GM12865 (cell line): Measurements from ENCODE around the gene EIF4H.
"Not testable (repeated sequence)": the region's sequence is repeated elsewhere in the genome, so short reads cannot be mapped to it uniquely, and the experiment has no call there.

Experiments
- DNase-seq: peaks from one replicate; pipeline ENCODE4 v3.0.0; 2010; ENCODE audit warnings: low read depth
- H3K4me3 ChIP-seq: 2 replicates; pipeline ENCODE4 v1.5.1; 2011; ENCODE audit warnings: mild to moderate bottlenecking, low read depth, low read length, control low read depth
- TF ChIP-seq, protein P1 (sequence below): IDR thresholded peaks from 2 replicates; pipeline ENCODE4 v1.5.1; 2011; ENCODE audit warnings: low read length, control low read depth, low read depth, inconsistent platforms; ENCODE audit not compliant: insufficient read depth; ENCODE audit errors: missing control alignments

Gene EIF4H

DNA sequence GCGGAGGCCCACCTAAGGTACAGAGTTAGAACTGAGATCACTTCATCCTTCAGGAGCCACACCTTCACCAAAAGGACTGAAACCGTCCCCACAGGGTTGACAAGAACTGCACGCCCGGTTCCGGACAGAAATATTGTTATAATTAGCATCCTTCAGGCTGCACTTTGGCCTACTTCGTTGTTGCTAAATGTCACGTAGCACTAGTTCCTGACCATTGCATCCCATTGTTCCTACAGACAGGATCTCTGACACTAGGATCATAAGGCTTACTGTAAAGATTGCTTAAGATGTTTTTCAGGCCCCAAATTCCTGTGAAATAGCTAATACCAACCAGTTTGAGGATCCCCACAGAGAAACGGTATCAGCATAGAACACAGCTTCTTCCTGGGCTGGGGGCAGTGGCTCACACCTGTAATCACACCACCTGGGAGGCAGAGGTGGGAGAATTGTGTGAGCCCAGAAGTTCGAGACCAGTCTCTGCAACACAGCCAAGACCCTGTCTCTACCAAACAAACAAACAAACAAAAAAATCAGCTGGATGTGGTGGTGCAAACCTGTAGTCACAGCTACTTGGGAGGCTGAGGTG is 18.3 kb upstream of the EIF4H start:
- TF ChIP-seq, protein P1, sequence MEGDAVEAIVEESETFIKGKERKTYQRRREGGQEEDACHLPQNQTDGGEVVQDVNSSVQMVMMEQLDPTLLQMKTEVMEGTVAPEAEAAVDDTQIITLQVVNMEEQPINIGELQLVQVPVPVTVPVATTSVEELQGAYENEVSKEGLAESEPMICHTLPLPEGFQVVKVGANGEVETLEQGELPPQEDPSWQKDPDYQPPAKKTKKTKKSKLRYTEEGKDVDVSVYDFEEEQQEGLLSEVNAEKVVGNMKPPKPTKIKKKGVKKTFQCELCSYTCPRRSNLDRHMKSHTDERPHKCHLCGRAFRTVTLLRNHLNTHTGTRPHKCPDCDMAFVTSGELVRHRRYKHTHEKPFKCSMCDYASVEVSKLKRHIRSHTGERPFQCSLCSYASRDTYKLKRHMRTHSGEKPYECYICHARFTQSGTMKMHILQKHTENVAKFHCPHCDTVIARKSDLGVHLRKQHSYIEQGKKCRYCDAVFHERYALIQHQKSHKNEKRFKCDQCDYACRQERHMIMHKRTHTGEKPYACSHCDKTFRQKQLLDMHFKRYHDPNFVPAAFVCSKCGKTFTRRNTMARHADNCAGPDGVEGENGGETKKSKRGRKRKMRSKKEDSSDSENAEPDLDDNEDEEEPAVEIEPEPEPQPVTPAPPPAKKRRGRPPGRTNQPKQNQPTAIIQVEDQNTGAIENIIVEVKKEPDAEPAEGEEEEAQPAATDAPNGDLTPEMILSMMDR, result no peak
- no peak overlapping the region for H3K4me3 ChIP-seq
- no peak for DNase-seq

DNA sequence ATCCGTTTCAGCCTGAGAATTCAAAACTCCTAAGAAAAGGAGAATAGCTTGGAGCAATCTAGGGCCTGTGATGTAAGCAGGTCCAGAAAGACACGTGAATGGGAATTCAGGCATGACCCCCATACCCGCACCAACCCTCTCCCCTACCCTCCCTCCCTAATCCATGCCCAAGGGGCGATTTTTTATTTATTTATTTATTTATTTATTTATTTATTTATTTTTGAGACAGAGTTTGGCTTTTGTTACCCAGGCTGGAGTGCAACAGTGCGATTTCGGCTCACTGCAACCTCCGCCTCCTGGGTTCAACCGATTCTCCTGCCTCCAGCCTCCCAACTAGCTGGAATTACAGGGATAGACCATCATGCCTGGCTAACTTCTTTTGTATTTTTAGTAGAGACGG is 16.6 kb upstream of the EIF4H start:
- TF ChIP-seq, protein P1, result no peak
- DNase-seq, result no peak
- no peak overlapping the region for H3K4me3 ChIP-seq

DNA sequence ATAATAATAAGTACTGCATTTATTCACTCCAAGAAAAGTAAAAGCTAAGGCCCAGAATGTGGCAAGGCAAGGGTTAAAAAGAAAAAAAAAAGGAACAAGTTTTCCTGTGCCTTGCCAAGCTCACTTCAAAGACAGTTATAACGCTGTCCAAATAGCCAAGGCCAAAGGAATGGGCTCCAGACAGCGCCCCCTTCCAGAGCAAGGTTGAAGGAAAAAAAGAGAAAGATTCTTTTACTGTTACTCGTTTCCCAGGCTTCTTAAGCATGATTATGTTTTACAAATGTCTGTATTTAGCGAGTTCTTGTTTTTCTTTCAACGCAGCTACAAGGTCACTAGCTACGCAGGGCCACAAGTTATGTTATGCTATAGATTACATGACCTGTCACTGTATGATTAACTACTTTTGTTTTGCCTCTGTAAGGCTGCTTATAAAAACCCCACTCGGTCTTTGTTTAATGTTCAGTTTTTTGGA is 9.1 kb upstream of the EIF4H start:
- DNase-seq, result no peak
- TF ChIP-seq, protein P1, result no peak
- H3K4me3 ChIP-seq, result no peak overlapping the region

DNA sequence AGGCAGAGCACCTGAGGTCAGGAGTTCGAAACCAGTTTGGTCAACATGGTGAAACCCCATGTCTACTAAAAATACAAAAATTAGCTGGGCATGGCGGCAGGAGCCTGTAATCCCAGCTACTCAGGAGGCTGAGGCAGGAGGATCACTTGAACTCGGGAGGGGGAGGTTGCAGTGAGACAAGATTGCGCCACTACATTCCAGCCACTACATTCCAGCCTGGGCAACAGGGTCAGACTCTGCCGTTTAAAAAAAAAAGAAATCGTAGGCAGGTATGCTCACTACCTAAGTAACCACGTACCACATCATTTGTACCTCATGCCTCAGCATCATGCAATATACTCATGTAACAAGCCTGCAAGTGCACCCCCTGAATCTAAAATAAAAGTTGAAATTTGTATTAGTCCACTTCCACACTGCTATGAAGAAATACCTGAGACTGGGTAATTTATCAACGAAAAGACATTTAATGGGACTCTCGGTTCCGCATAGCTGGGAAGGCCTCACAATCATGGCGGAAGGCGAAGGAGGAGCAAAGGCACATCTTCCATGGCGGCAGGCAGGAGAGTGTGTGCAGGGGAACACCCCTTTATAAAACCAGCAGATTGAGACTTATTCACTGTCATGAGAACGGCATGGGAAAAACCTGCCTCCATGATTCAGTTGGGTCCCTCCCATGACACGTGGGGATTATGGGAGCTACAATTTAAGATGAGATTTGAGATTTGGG is 8.1 kb upstream of the EIF4H start:
- H3K4me3 ChIP-seq, result no peak overlapping the region
- TF ChIP-seq, protein P1, result no peak
- DNase-seq, result no peak

DNA sequence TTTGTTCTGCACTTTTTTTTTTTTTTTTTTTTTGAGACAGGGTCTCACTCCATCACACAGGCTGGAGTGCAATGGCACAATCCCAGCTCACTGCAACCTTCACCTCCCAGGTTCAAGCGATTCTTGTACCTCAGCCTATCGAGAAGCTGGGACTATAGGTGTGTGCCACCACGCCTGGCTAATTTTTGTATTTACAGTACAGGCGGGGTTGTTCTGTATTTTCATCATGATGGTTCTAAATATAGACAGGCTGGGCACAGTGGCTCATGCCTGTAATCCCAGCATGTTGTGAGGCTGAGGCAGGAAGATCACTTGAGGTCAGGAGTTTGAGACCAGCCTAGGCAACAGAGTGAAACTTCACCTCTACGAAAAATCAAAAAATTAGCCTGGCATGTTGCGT is 6.8 kb upstream of the EIF4H start:
- not testable (repeated sequence) for DNase-seq, H3K4me3 ChIP-seq

DNA sequence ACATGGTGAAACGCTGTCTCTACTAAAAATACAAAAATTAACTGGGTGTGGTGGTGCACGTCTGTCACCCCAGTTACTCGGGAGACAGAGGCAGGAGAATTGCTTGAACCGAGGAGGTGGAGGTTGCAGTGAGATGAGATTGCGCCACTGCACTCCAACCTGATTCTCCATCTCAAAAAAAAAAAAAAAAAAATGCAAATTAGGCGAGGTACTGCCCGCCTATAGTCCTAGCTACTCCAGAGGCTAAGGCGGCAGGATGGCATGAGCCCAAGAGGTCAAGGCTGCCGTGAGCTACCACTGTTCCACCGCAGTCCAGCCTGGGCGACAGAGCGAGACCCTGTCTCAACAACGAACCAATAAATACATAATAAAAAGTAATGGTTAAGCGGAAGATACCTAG is 1.1 kb upstream of the EIF4H start:
- peak overlapping the region; percentile 59 for H3K4me3 ChIP-seq
- TF ChIP-seq, protein P1, result no peak
- DNase-seq, result peak; percentile 54

DNA sequence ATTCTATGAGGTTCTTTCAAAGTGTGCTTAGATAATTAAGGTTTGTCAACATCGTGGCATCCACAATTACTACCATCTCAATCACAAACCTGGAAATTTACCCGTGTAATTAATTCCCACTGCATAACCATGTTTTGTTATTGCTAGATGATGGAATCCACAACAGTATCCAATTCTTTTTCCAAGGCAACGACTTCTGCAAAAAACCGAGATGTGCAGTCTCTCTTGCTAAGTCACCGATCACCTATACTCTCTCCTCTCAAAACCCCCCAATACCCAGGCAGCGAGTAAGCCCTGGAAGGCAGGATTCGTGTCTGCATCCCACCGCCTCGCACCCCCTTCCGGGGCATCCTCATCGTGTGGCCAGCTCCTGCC is 678 bp upstream of the EIF4H start:
- peak overlapping the region; percentile 59 for H3K4me3 ChIP-seq
- DNase-seq, result no peak
- TF ChIP-seq, protein P1, result no peak
